ENCODE measurements around the gene RHOT2. TPM values are rescaled to one million over a fixed set of nuclear protein-coding genes. Genes with fewer than 3 reads are reported as not detected.
A peak's percentile ranks its signal among the peaks of the same experiment; 100 is the strongest.

Gene RHOT2
- total and polyA plus RNA-seq, 10 of the 15 experiments (the other 5 are each of a cell fraction or from before 2014, with no cell fraction given) = 3.7 to 174 (median 69.8) TPM

DNA sequence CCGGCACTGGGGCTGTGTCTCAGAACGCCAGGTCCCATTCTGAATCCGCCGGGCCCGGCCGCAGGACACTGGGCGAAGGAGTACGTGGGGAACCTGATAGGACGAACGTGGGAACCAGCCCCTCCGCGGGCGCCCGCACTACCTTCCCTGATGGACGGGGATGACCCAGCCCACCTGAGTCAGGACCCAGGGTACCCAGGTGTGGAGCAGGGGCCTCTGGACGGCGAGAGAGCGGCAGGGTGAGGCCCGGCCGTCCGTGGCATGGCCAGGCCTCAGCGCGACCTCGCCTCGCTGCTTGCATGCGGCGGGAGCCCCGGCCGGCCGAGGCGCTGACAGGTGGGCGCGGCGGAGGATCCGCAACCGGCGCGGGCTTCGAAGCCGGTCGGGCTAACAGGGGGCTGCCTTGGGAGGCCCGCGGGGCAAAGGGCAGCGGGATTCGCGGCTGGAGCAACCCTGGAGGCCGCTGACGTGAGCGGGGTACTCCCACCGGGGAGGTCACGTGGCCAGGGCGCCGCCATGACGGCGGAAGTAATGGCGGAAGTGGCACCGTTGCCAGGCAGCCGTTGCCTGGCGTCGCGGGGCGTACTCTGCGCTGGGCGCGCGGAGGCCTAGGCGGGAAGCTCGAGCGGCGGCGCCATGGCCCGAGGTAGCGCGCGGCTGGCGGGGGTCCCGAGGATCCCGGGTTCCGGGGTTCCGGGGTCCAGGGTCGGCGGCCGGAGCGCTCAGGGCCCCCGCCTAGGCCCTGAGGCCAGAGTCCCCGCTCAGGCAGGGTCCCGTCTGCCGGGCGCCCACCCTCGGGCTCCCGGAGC lies 18.9 kb upstream of the RHOT2 start, which contains the start of gene WDR90 (continued):
- TF ChIP-seq, protein P1, sequence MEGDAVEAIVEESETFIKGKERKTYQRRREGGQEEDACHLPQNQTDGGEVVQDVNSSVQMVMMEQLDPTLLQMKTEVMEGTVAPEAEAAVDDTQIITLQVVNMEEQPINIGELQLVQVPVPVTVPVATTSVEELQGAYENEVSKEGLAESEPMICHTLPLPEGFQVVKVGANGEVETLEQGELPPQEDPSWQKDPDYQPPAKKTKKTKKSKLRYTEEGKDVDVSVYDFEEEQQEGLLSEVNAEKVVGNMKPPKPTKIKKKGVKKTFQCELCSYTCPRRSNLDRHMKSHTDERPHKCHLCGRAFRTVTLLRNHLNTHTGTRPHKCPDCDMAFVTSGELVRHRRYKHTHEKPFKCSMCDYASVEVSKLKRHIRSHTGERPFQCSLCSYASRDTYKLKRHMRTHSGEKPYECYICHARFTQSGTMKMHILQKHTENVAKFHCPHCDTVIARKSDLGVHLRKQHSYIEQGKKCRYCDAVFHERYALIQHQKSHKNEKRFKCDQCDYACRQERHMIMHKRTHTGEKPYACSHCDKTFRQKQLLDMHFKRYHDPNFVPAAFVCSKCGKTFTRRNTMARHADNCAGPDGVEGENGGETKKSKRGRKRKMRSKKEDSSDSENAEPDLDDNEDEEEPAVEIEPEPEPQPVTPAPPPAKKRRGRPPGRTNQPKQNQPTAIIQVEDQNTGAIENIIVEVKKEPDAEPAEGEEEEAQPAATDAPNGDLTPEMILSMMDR (IDR thresholded peaks at IDR 0.05 in 2 of 3, conservative IDR thresholded peaks at IDR 0.05 in 1 of 3; ENCODE audit: control insufficient read depth in 2 of 3, extremely low read depth in 1 of 3, insufficient read depth in 1 of 3, low read depth in 3 of 3, low read length in 3 of 3) = no peak
- TF ChIP-seq TCF3 (IDR thresholded peaks at IDR 0.05; ENCODE audit: borderline replicate concordance, insufficient read depth, low read depth, low read length) = no peak
- TF ChIP-seq ZNF274 (IDR thresholded peaks at IDR 0.05; ENCODE audit: insufficient read depth, insufficient read length) = no peak
- TF ChIP-seq KLF5 (IDR thresholded peaks at IDR 0.05; ENCODE audit: partially characterized antibody) = no peak
- no peak for TF ChIP-seq NR2C2 (IDR thresholded peaks at IDR 0.05; ENCODE audit: borderline replicate concordance, control insufficient read depth, insufficient read length, low read depth)
- TF ChIP-seq IKZF2 (IDR thresholded peaks at IDR 0.05) = no peak
- TF ChIP-seq RAD51 (IDR thresholded peaks at IDR 0.05) = peak; percentile 92
- no peak for TF ChIP-seq MYC (IDR thresholded peaks at IDR 0.05; ENCODE audit: insufficient read depth, insufficient read length, insufficient replicate concordance, low read length, severe bottlenecking)
- TF ChIP-seq, protein P2, sequence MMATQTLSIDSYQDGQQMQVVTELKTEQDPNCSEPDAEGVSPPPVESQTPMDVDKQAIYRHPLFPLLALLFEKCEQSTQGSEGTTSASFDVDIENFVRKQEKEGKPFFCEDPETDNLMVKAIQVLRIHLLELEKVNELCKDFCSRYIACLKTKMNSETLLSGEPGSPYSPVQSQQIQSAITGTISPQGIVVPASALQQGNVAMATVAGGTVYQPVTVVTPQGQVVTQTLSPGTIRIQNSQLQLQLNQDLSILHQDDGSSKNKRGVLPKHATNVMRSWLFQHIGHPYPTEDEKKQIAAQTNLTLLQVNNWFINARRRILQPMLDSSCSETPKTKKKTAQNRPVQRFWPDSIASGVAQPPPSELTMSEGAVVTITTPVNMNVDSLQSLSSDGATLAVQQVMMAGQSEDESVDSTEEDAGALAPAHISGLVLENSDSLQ (IDR thresholded peaks at IDR 0.05) = no peak
- no peak for TF ChIP-seq CHD4 (IDR thresholded peaks at IDR 0.05)
- TF ChIP-seq BACH1 (IDR thresholded peaks at IDR 0.05; ENCODE audit: borderline replicate concordance) = peak; percentile 76
- TF ChIP-seq, protein P3, sequence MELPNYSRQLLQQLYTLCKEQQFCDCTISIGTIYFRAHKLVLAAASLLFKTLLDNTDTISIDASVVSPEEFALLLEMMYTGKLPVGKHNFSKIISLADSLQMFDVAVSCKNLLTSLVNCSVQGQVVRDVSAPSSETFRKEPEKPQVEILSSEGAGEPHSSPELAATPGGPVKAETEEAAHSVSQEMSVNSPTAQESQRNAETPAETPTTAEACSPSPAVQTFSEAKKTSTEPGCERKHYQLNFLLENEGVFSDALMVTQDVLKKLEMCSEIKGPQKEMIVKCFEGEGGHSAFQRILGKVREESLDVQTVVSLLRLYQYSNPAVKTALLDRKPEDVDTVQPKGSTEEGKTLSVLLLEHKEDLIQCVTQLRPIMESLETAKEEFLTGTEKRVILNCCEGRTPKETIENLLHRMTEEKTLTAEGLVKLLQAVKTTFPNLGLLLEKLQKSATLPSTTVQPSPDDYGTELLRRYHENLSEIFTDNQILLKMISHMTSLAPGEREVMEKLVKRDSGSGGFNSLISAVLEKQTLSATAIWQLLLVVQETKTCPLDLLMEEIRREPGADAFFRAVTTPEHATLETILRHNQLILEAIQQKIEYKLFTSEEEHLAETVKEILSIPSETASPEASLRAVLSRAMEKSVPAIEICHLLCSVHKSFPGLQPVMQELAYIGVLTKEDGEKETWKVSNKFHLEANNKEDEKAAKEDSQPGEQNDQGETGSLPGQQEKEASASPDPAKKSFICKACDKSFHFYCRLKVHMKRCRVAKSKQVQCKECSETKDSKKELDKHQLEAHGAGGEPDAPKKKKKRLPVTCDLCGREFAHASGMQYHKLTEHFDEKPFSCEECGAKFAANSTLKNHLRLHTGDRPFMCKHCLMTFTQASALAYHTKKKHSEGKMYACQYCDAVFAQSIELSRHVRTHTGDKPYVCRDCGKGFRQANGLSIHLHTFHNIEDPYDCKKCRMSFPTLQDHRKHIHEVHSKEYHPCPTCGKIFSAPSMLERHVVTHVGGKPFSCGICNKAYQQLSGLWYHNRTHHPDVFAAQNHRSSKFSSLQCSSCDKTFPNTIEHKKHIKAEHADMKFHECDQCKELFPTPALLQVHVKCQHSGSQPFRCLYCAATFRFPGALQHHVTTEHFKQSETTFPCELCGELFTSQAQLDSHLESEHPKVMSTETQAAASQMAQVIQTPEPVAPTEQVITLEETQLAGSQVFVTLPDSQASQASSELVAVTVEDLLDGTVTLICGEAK (IDR thresholded peaks at IDR 0.05; ENCODE audit: borderline replicate concordance) = peak; percentile 73
- no peak for TF ChIP-seq FOS (IDR thresholded peaks at IDR 0.05; ENCODE audit: borderline replicate concordance, extremely low read depth, insufficient read length)
- TF ChIP-seq BCL11A (IDR thresholded peaks at IDR 0.05; ENCODE audit: low read depth, low read length) = no peak
- TF ChIP-seq ZNF622 (IDR thresholded peaks at IDR 0.05) = no peak
- no peak for TF ChIP-seq CBX5 (IDR thresholded peaks at IDR 0.05; ENCODE audit: low read depth)
- TF ChIP-seq MTA2 (IDR thresholded peaks at IDR 0.05; ENCODE audit: low read depth) = no peak
- TF ChIP-seq POLR2AphosphoS2 (IDR thresholded peaks at IDR 0.05; ENCODE audit: low read depth, low read length) = peak; percentile 51; the same call in 1 of the 2 replicates
- TF ChIP-seq, protein P4, sequence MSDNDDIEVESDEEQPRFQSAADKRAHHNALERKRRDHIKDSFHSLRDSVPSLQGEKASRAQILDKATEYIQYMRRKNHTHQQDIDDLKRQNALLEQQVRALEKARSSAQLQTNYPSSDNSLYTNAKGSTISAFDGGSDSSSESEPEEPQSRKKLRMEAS (IDR thresholded peaks at IDR 0.05; ENCODE audit: low read depth, low read length) = peak; percentile 98
- no peak for TF ChIP-seq ATF7 (IDR thresholded peaks at IDR 0.05; ENCODE audit: low read depth)
- no peak for TF ChIP-seq STAT3 (IDR thresholded peaks at IDR 0.05; ENCODE audit: low read depth, low read length)
- peak; percentile 63 for TF ChIP-seq SPI1 (IDR thresholded peaks at IDR 0.05; ENCODE audit: borderline replicate concordance, insufficient read depth, low read depth, low read length)
- no peak for TF ChIP-seq TBL1XR1 (IDR thresholded peaks at IDR 0.05; ENCODE audit: low read depth, low read length)
- no peak for TF ChIP-seq ASH2L (IDR thresholded peaks at IDR 0.05; ENCODE audit: borderline replicate concordance, low read depth)

All from GM12878 (cell line).